Pons (tissue), 1 donor: ENCODE results near the gene PLOD2.

Experiments
- DNase-seq: peaks from one replicate; pipeline ENCODE4 v3.0.0-alpha.2; 2016; ENCODE audit warnings: low spot score

PLOD2 gene

GRCh38 chr3:146100180-146100579 is 60.8 kb downstream of the PLOD2 start:
- no peak for DNase-seq

- no peak for DNase-seq
Observed at GRCh38 chr3:146099316-146099715, 61.7 kb downstream of the PLOD2 start.

GRCh38 chr3:146093896-146094295 is 67.1 kb downstream of the PLOD2 start:
- no peak for DNase-seq

- DNase-seq: peak; percentile 16
Observed at GRCh38 chr3:146092230-146092629, 68.8 kb downstream of the PLOD2 start.

GRCh38 chr3:146091397-146091796 is 69.6 kb downstream of the PLOD2 start:
- DNase-seq: no peak

GRCh38 chr3:146090521-146090920 is 70.5 kb downstream of the PLOD2 start:
- no peak for DNase-seq

GRCh38 chr3:146088840-146089239 is 72.1 kb downstream of the PLOD2 start:
- no peak for DNase-seq

- no peak for DNase-seq
Observed at GRCh38 chr3:146087116-146087515, 73.9 kb downstream of the PLOD2 start.

GRCh38 chr3:146086211-146086610 is 74.8 kb downstream of the PLOD2 start:
- no peak for DNase-seq

- no peak for DNase-seq
Observed at GRCh38 chr3:146085678-146086077, 75.3 kb downstream of the PLOD2 start.

- DNase-seq: peak; percentile 34
Observed at GRCh38 chr3:146080578-146080977, 80.4 kb downstream of the PLOD2 start.

- no peak for DNase-seq
Observed at GRCh38 chr3:146078031-146078430, 83.0 kb downstream of the PLOD2 start.

GRCh38 chr3:146077181-146077580 is 83.8 kb downstream of the PLOD2 start:
- no peak for DNase-seq

- DNase-seq: no peak
Observed at GRCh38 chr3:146072824-146073223, 88.2 kb downstream of the PLOD2 start.

GRCh38 chr3:146072061-146072460 is 88.9 kb downstream of the PLOD2 start:
- DNase-seq: no peak

- no peak for DNase-seq
Observed at GRCh38 chr3:146071632-146072031, 89.4 kb downstream of the PLOD2 start.

GRCh38 chr3:146067048-146067447 is 93.9 kb downstream of the PLOD2 start:
- no peak for DNase-seq

GRCh38 chr3:146065573-146066006 is 95.4 kb downstream of the PLOD2 start:
- peak; percentile 77 for DNase-seq

GRCh38 chr3:146058241-146058640 is 102.7 kb downstream of the PLOD2 start:
- DNase-seq: no peak

GRCh38 chr3:146052791-146053310 is 108.1 kb downstream of the PLOD2 start:
- DNase-seq: no peak

- DNase-seq: no peak
Observed at GRCh38 chr3:146052056-146052790, 108.8 kb downstream of the PLOD2 start.

- DNase-seq: no peak
Observed at GRCh38 chr3:146050691-146051090, 110.3 kb downstream of the PLOD2 start.

- no peak for DNase-seq
Observed at GRCh38 chr3:146047485-146047884, 113.5 kb downstream of the PLOD2 start.

GRCh38 chr3:146044046-146044445 is 116.9 kb downstream of the PLOD2 start:
- DNase-seq: no peak
